ENCODE measurements around the gene DHRS11. TPM values are rescaled to one million over a fixed set of nuclear protein-coding genes. Genes with fewer than 3 reads are reported as not detected.

Gene DHRS11
- total and polyA plus RNA-seq, 2 of the 8 experiments (the other 6 are each of a cell fraction or from before 2014, with no cell fraction given) = 29.5 to 63.3 TPM

DNA sequence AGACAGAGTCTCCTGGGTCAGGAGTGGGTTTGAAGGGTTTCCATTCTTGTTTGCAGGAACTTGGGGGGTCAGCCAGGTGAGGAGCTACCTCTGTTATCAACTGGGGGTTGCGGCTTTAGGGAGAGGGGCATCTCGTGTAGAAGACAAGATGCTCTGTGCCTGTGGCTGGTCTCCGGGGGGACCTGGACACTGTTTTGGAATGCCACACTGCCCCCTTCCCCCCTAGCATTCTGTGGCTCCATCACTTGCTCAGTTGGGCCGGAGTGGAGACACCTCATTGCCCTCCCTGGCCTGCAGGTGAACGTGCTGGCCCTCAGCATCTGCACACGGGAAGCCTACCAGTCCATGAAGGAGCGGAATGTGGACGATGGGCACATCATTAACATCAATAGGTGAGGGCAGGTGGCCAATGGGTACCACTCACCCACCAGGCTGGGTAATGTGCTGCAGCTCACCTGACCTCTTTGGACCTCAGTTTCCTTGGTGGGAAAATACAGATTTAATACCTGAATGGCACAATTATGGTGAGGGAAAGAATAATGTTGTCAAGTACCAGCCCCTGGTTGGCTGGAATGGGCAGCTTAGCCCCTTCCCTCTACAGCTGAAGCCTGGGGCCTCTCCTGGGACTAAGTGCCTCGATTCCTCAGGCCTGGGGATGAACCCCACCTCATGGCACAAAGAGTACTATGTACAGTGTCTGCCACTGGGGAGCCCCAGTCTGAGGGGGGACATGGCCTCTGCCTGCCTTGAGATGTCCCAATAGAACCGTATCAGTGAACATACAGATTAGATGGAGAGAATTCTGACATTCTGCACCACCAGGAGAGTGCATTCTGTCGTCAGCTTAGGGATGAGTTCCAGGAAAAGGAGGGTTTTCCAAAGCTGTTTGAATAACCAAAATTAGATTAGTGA is 6.4 kb downstream of the DHRS11 start:
- FAIRE-seq = no peak
- no peak overlapping the region for H4K5ac ChIP-seq (ENCODE audit: insufficient read length, low read depth, low read length)

More for the DNA sequence above, 6.4 kb downstream of the DHRS11 start:
- Histone ChIP-seq H2BK20ac (ENCODE audit: low read length) (no peak overlapping the region), H3K79me1 (ENCODE audit: low read depth, low read length) (peaks cover 3% of the 10 kb centered on the region; the same call in 1 of the 2 replicates), H3K18ac (ENCODE audit: extremely low read depth, low read length) (no peak overlapping the region), H4K20me1 (replicated peaks in 1 of 2; ENCODE audit: control insufficient read depth in 1 of 2, insufficient read depth in 2 of 2, low read length in 2 of 2) (peaks cover 2 to 4% of the 10 kb centered on the region in 2 experiments), H3K4ac (replicated peaks; ENCODE audit: insufficient read length, low read depth, low read length) (no peak overlapping the region), H3K23ac (ENCODE audit: insufficient read length) (no peak overlapping the region), H2AFZ (ENCODE audit: low read length) (no peak overlapping the region), H4K91ac (replicated peaks; ENCODE audit: insufficient read length, low read length) (no peak overlapping the region), H3K9me3 (ENCODE audit: insufficient read depth in 2 of 2, low read depth in 1 of 2, low read length in 1 of 2) (no peaks in the 10 kb centered on the region), H3K56ac (replicated peaks; ENCODE audit: insufficient read length, low read depth, low read length) (no peak overlapping the region), H3K27ac (ENCODE audit: low read depth, low read length) (no peak overlapping the region), H3K14ac (ENCODE audit: insufficient read length) (no peak overlapping the region), H3K9ac (replicated peaks in 1 of 4; ENCODE audit: extremely low read depth in 1 of 4, low read depth in 3 of 4, low read length in 3 of 4) (no peak overlapping the region), H3K23me2 (ENCODE audit: low read depth, low read length) (peaks cover 10% of the 10 kb centered on the region), H3K79me2 (ENCODE audit: control insufficient read depth in 1 of 2, insufficient read depth in 2 of 2, low read length in 2 of 2) (peaks cover 2 to 16% of the 10 kb centered on the region in 2 experiments; a peak in 3 of 4 replicates), H2BK120ac (replicated peaks; ENCODE audit: low read depth, low read length) (no peak overlapping the region), H3K4me1 (replicated peaks in 1 of 4; ENCODE audit: control insufficient read depth in 3 of 4, insufficient read depth in 4 of 4, low read length in 3 of 4) (peaks cover 9 to 24% (median 11%) of the 10 kb centered on the region in 4 experiments), H3K36me3 (ENCODE audit: control insufficient read depth in 2 of 4, insufficient read depth in 4 of 4, low read length in 3 of 4) (peaks cover 0 to 3% (median 2%) of the 10 kb centered on the region in 4 experiments; a peak in 3 of 8 replicates), H3K27me3 (replicated peaks in 1 of 4; ENCODE audit: control insufficient read depth in 3 of 4, extremely low read depth in 1 of 4, insufficient read depth in 3 of 4, low read length in 3 of 4) (no peaks in the 10 kb centered on the region), H2BK12ac (ENCODE audit: low read depth, low read length) (no peak overlapping the region), H2AK5ac (ENCODE audit: low read depth, low read length) (no peak overlapping the region), H2BK5ac (ENCODE audit: low read depth, low read length) (no peak overlapping the region), H2BK15ac (ENCODE audit: low read length) (no peak overlapping the region), H3K4me3 (ENCODE audit: extremely low read depth in 1 of 4, insufficient read depth in 2 of 4, low read depth in 3 of 4, low read length in 4 of 4) (no peak overlapping the region), H3K4me2 (ENCODE audit: insufficient read depth in 1 of 2, low read depth in 2 of 2, low read length in 2 of 2) (no peak overlapping the region), H4K8ac (ENCODE audit: extremely low read depth, insufficient read depth, low read length) (no peak overlapping the region)
- ChIA-PET CTCF (ENCODE audit: partially characterized antibody) (interaction anchor here (0.9 to 1.8 kb wide), 4 partner anchors 13 to 63 kb away, joined by 3 to 4 read pairs (median 4); no protein-coding TSS in a partner anchor), POLR2A (ENCODE audit: partially characterized antibody) (interaction anchor here (0.7 to 5.0 kb wide), 3 partner anchors 16 to 63 kb away, joined by 3 to 50 read pairs (median 5); partner anchors contain the start of genes MYO19 and PIGW)
- 87% methylated on average over 11 of the region's 11 CpGs; no CpG with 5 or more reads in 1 of the 2 experiments for WGBS, 2 experiments (ENCODE audit: extremely low coverage in 1 of 2, insufficient coverage in 1 of 2, insufficient read length in 1 of 2, insufficient replicate concordance in 2 of 2, low coverage in 1 of 2, low lambda C conversion rate in 2 of 2, missing lambda C conversion rate in 1 of 2)
- TF ChIP-seq POU5F1 (IDR thresholded peaks at IDR 0.05; ENCODE audit: low read depth, low read length) = no peak
- TF ChIP-seq SP4 (IDR thresholded peaks at IDR 0.05; ENCODE audit: low read length) = no peak
- no peak for TF ChIP-seq CREB1 (IDR thresholded peaks at IDR 0.05)
- TF ChIP-seq PHF8 (conservative IDR thresholded peaks at IDR 0.05; ENCODE audit: low read depth, low read length) = no peak
- TF ChIP-seq CBX5 (IDR thresholded peaks at IDR 0.05; ENCODE audit: low read depth, low read length) = no peak
- no peak for TF ChIP-seq HDAC2 (IDR thresholded peaks at IDR 0.05; ENCODE audit: borderline replicate concordance in 1 of 2, low read depth in 2 of 2, low read length in 2 of 2)
- TF ChIP-seq HDAC6 (IDR thresholded peaks at IDR 0.05; ENCODE audit: low read depth, low read length) = no peak
- DNase-seq (ENCODE audit: low read depth in 1 of 2, low spot score in 2 of 2) = no peak
